Measurements from ENCODE around the gene PCDHGB1. TPM values are rescaled to one million over a fixed set of nuclear protein-coding genes. Genes with fewer than 3 reads are reported as not detected.
"Not testable (repeated sequence)": the region's sequence is repeated elsewhere in the genome, so short reads cannot be mapped to it uniquely, and the experiment has no call there.

The PCDHGB1 gene
- total RNA-seq (1 to 10 TPM in 1 of 5 donors, under 1 TPM in 3, not detected in 1; under 0.01 to 1.2 (median 0.68) TPM), polyA plus RNA-seq (under 1 TPM in 1 of 3 donors, not detected in 2; 0.03 TPM)
- long read RNA-seq, donor 1: 0 reads
- long read RNA-seq, donor 2, full-length matches to known transcripts: 1 of 1 reads
- long read RNA-seq, donor 2, partial matches to known transcripts: 0 of 1 reads
- long read RNA-seq, donor 2, other reads (novel, unspliced or antisense): 0 of 1 reads
- long read RNA-seq, donor 3: 0 reads
- long read RNA-seq, donor 4, partial matches to known transcripts: 0 of 1 reads
- long read RNA-seq, donor 4, other reads (novel, unspliced or antisense): 0 of 1 reads
- long read RNA-seq, donor 5: 0 reads
- long read RNA-seq, donor 6, full-length matches to known transcripts: 3 of 3 reads
- long read RNA-seq, donor 6, partial matches to known transcripts: 0 of 3 reads
- long read RNA-seq, donor 6, other reads (novel, unspliced or antisense): 0 of 3 reads
- long read RNA-seq, donor 7: 0 reads
- long read RNA-seq, donor 8, full-length matches to known transcripts: 1 of 1 reads
- long read RNA-seq, donor 8, partial matches to known transcripts: 0 of 1 reads
- long read RNA-seq, donor 8, other reads (novel, unspliced or antisense): 0 of 1 reads
- long read RNA-seq, donor 9, partial matches to known transcripts: 0 of 1 reads
- long read RNA-seq, donor 9, other reads (novel, unspliced or antisense): 0 of 1 reads
- long read RNA-seq, donor 10: 0 reads

DNA sequence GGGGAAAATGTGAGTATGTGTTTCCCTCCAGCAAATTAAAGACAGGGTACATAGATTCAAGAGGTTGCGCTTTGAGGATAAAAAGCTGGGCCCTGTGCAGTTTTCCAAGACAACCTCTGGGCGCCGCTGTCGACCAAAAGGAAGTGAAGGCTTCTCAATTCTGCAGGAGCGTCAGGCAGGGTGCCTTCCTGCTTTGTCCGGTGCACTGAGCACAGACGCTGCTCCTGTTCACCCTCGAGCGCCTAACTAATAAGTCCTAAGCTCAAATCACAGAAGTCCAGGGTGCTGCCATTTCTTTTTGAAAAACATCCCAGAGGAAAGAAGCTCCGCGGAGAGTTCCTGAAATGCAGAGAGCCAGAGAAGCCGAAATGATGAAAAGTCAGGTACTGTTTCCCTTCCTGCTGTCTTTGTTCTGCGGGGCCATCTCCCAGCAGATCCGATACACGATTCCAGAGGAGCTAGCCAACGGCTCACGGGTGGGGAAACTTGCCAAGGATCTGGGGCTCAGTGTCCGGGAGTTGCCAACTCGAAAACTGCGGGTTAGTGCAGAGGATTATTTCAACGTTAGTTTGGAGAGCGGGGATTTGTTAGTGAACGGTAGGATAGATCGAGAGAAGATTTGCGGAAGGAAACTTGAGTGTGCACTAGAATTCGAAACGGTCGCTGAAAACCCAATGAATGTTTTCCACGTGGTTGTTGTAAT is at the start of gene PCDHGB1:
Gene PCDHGB1, plus strand, starts transcription at position 183 of the 703 bp plus-strand sequence. Its CDS starts 162 bp downstream, at position 345.
- Histone ChIP-seq H3K9me3 (peaks cover 23 to 95% (median 86%) of the 10 kb centered on the region in 4 donors), H3K27ac (no peak within 1 kb of the TSS), H3K4me1 (no peaks in the 10 kb centered on the region), H3K36me3 (peaks cover 0 to 8% (median 0%) of the 10 kb centered on the region in 4 donors), H3K27me3 (peaks cover 0 to 67% (median 4%) of the 10 kb centered on the region in 3 donors), H3K4me3 (no peak within 1 kb of the TSS)
- peak in 1 of 2 donors; percentile 40 for DNase-seq
- 21 to 28% (median 26%) methylated on average over 29 of the region's 29 CpGs for WGBS, 5 donors
- intact Hi-C loops (cut with DNase I; ENCODE audit: low total_unique reads): no loop called here
- TF ChIP-seq POLR2A (IDR thresholded peaks at IDR 0.05) (no peak), EP300 (IDR thresholded peaks at IDR 0.05) (no peak), POLR2AphosphoS5 (IDR thresholded peaks at IDR 0.05) (no peak)
- TF ChIP-seq, protein P1, sequence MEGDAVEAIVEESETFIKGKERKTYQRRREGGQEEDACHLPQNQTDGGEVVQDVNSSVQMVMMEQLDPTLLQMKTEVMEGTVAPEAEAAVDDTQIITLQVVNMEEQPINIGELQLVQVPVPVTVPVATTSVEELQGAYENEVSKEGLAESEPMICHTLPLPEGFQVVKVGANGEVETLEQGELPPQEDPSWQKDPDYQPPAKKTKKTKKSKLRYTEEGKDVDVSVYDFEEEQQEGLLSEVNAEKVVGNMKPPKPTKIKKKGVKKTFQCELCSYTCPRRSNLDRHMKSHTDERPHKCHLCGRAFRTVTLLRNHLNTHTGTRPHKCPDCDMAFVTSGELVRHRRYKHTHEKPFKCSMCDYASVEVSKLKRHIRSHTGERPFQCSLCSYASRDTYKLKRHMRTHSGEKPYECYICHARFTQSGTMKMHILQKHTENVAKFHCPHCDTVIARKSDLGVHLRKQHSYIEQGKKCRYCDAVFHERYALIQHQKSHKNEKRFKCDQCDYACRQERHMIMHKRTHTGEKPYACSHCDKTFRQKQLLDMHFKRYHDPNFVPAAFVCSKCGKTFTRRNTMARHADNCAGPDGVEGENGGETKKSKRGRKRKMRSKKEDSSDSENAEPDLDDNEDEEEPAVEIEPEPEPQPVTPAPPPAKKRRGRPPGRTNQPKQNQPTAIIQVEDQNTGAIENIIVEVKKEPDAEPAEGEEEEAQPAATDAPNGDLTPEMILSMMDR (IDR thresholded peaks at IDR 0.05): no peak

DNA sequence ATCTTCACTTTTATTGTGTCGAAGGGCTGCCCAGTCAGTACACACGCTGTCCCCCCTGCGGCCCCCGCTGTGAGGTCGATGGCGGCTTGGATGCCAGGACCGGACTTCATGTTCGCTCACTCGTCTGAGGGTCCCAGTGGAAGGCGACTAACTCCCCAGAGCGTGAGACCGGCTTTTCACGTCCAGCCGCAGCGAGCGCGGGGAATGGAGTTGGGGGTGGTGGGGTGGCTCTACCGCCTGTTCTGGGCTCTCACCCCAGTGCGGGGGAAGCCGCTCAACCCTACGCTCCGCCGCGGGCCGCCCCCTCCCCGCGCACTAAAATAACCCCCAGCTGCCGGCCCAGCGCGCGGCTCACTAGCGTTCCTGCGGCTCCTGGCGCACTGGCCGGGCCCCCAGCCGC is 46.1 kb upstream of the PCDHGB1 start, which contains the start of gene SLC25A2:
Gene SLC25A2, minus strand, starts transcription at position 294 of the 400 bp plus-strand sequence. Its CDS starts 184 bp downstream, at position 110.
- DNase-seq: no peak
- intact Hi-C loops (cut with DNase I; ENCODE audit: low total_unique reads): no loop called here
- H3K27me3 ChIP-seq: no peaks in the 10 kb centered on the region
- no peaks in the 10 kb centered on the region for H3K4me1 ChIP-seq
- TF ChIP-seq, protein P1 (IDR thresholded peaks at IDR 0.05): no peak
- TF ChIP-seq POLR2A (IDR thresholded peaks at IDR 0.05) (no peak), POLR2AphosphoS5 (IDR thresholded peaks at IDR 0.05) (no peak), EP300 (IDR thresholded peaks at IDR 0.05) (no peak)
- H3K4me3 ChIP-seq: no peak within 1 kb of the TSS
- 47 to 65% (median 57%) methylated on average over 20 to 36 of the region's 36 CpGs for WGBS, 5 donors
- peaks cover 49 to 100% (median 92%) of the 10 kb centered on the region in 4 donors for H3K9me3 ChIP-seq
- H3K36me3 ChIP-seq: peaks cover 0 to 32% (median 4%) of the 10 kb centered on the region in 4 donors
- no peak within 1 kb of the TSS for H3K27ac ChIP-seq

DNA sequence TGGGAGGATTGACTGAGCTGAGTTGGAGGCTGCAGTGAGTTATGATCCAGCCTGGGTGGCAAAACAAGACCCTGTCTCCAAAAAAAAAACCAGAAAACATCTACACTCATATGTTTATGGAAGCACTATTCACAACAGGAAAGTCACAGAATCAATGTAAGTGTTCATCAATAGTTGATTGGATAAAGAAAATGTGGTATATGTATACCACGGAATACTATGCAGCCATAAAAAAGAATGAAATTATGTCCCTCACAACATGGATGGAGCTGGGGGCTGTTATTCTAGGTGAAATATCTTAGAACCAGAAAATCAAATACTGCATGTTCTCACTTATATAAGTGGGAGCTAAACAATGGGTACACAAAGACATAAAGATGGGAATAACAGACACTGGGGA is 43.3 kb upstream of the PCDHGB1 start:
- 97 to 100% (median 100%) methylated on average over 1 of the region's 1 CpG for WGBS, 5 donors
- no peak for TF ChIP-seq EP300 (IDR thresholded peaks at IDR 0.05)
- TF ChIP-seq POLR2A (IDR thresholded peaks at IDR 0.05): no peak
- TF ChIP-seq POLR2AphosphoS5 (IDR thresholded peaks at IDR 0.05): no peak
- TF ChIP-seq, protein P1 (IDR thresholded peaks at IDR 0.05): no peak
- Histone ChIP-seq H3K4me1 (no peaks in the 10 kb centered on the region), H3K9me3 (peaks cover 46 to 100% (median 97%) of the 10 kb centered on the region in 4 donors), H3K36me3 (peaks cover 0 to 44% (median 4%) of the 10 kb centered on the region in 4 donors), H3K27me3 (no peaks in the 10 kb centered on the region), H3K27ac (no peak overlapping the region), H3K4me3 (no peak overlapping the region)
- no peak for DNase-seq
- intact Hi-C loops (cut with DNase I; ENCODE audit: low total_unique reads): no loop called here

DNA sequence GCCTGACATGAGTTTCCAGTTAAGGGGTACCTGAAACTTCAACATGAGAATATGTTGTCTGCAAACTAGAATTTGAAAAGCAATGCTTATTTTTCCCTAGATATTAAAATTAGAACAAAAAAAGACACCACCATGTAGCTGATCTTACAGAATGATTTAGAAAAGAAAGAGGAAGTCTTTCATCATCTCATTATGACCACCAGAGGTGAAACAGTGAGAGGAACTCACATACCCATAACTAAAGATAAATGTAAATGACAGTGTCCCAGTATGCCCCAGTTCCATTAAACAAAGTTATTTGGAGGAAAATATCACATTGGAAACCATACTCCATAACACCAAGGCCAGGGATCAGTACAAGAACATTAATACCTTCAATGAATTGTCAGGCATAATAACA is 36.2 kb upstream of the PCDHGB1 start:
- H3K9me3 ChIP-seq: peaks cover 60 to 100% (median 99%) of the 10 kb centered on the region in 4 donors
- peaks cover 5 to 81% (median 43%) of the 10 kb centered on the region in 4 donors for H3K36me3 ChIP-seq
- TF ChIP-seq POLR2A (IDR thresholded peaks at IDR 0.05): no peak
- TF ChIP-seq, protein P1 (IDR thresholded peaks at IDR 0.05): no peak
- no peak for TF ChIP-seq POLR2AphosphoS5 (IDR thresholded peaks at IDR 0.05)
- TF ChIP-seq EP300 (IDR thresholded peaks at IDR 0.05): no peak
- H3K4me1 ChIP-seq: no peaks in the 10 kb centered on the region
- intact Hi-C loops (cut with DNase I; ENCODE audit: low total_unique reads): no loop called here
- H3K4me3 ChIP-seq: no peak overlapping the region
- H3K27ac ChIP-seq: no peak overlapping the region
- no peak for DNase-seq
- no peaks in the 10 kb centered on the region for H3K27me3 ChIP-seq

DNA sequence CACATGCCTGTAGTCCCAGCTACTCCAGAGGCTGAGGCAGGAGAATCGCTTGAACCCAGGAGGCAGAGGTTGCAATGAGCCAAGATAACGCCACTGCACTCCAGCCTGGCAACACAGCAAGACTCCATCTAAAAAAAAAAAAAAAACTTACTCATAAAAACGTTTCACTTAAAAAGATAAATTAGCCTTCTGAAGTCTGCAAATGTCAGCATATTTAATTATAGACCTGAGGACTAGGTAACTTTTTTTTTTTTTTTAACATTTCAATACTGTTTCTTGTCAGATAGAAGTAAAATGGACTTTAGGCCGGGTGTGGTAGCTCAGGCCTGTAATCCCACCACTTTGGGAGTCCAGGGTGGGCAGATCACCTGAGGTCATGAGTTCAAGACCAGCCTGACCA is 32.9 kb upstream of the PCDHGB1 start:
- intact Hi-C loops (cut with DNase I; ENCODE audit: low total_unique reads); DNase-seq; H3K27me3 ChIP-seq; H3K4me3 ChIP-seq; H3K27ac ChIP-seq: not testable (repeated sequence)
- 85 to 93% (median 89%) methylated on average over 4 of the region's 4 CpGs for WGBS, 5 donors
- peaks cover 75 to 93% (median 85%) of the 10 kb centered on the region in 4 donors for H3K9me3 ChIP-seq
- peaks cover 0 to 12% (median 8%) of the 10 kb centered on the region in 4 donors for H3K4me1 ChIP-seq
- H3K36me3 ChIP-seq: peaks cover 14 to 78% (median 54%) of the 10 kb centered on the region in 4 donors
